Measurements from ENCODE around the gene SZT2.

SZT2 gene

GRCh38 chr1:43444151-43444828, 54.6 kb downstream of the SZT2 start:
- H3K27ac ChIP-seq (ENCODE audit: low read depth, low read length): no peak overlapping the region
- H3K36me3 ChIP-seq (ENCODE audit: low read length): no peaks in the 10 kb centered on the region
- no peak overlapping the region for H2AFZ ChIP-seq (ENCODE audit: low read depth, low read length, severe bottlenecking)
- no peaks in the 10 kb centered on the region for H3F3A ChIP-seq (ENCODE audit: insufficient read depth)
- H4K20me1 ChIP-seq (ENCODE audit: low read depth, low read length): no peaks in the 10 kb centered on the region
- no peaks in the 10 kb centered on the region for H3K9me2 ChIP-seq (replicated peaks; ENCODE audit: insufficient read depth, low read length)
- H3K79me2 ChIP-seq (ENCODE audit: insufficient read depth, low read length): no peaks in the 10 kb centered on the region
- H3K4me2 ChIP-seq (ENCODE audit: low read depth, low read length, poor library complexity, severe bottlenecking): no peak overlapping the region
- no peak overlapping the region for H3K4me3 ChIP-seq (ENCODE audit: insufficient read depth, low read length, poor library complexity, severe bottlenecking)
- no peak overlapping the region for H3K9ac ChIP-seq (ENCODE audit: low read length)
- no peaks in the 10 kb centered on the region for H3K27me3 ChIP-seq (ENCODE audit: low read length)
- TF ChIP-seq EZH2phosphoT487 (conservative IDR thresholded peaks at IDR 0.05; ENCODE audit: low read length): no peak
- TF ChIP-seq CTCF (IDR thresholded peaks at IDR 0.05; ENCODE audit: insufficient read depth, low read length, poor library complexity, severe bottlenecking): no peak
- H3K9me3 ChIP-seq (ENCODE audit: insufficient read depth, low read length): no peaks in the 10 kb centered on the region

GRCh38 chr1:43444836-43445235, 55.1 kb downstream of the SZT2 start:
- H2AFZ ChIP-seq (ENCODE audit: low read depth, low read length, severe bottlenecking): no peak overlapping the region
- H3K36me3 ChIP-seq (ENCODE audit: low read length): no peaks in the 10 kb centered on the region
- H3K9me2 ChIP-seq (replicated peaks; ENCODE audit: insufficient read depth, low read length): no peaks in the 10 kb centered on the region
- H3K9me3 ChIP-seq (ENCODE audit: insufficient read depth, low read length): no peaks in the 10 kb centered on the region
- H3K9ac ChIP-seq (ENCODE audit: low read length): no peak overlapping the region
- H3K27ac ChIP-seq (ENCODE audit: low read depth, low read length): no peak overlapping the region
- H3K4me3 ChIP-seq (ENCODE audit: insufficient read depth, low read length, poor library complexity, severe bottlenecking): no peak overlapping the region
- H4K20me1 ChIP-seq (ENCODE audit: low read depth, low read length): no peaks in the 10 kb centered on the region
- no peaks in the 10 kb centered on the region for H3K79me2 ChIP-seq (ENCODE audit: insufficient read depth, low read length)
- TF ChIP-seq EZH2phosphoT487 (conservative IDR thresholded peaks at IDR 0.05; ENCODE audit: low read length) (no peak), CTCF (IDR thresholded peaks at IDR 0.05; ENCODE audit: insufficient read depth, low read length, poor library complexity, severe bottlenecking) (no peak)
- H3F3A ChIP-seq (ENCODE audit: insufficient read depth): no peaks in the 10 kb centered on the region
- H3K27me3 ChIP-seq (ENCODE audit: low read length): no peaks in the 10 kb centered on the region
- no peak overlapping the region for H3K4me2 ChIP-seq (ENCODE audit: low read depth, low read length, poor library complexity, severe bottlenecking)

- Histone ChIP-seq H3K27me3 (ENCODE audit: low read length) (no peaks in the 10 kb centered on the region), H3K9me2 (replicated peaks; ENCODE audit: insufficient read depth, low read length) (no peaks in the 10 kb centered on the region), H3K4me2 (ENCODE audit: low read depth, low read length, poor library complexity, severe bottlenecking) (no peak overlapping the region), H4K20me1 (ENCODE audit: low read depth, low read length) (no peaks in the 10 kb centered on the region), H2AFZ (ENCODE audit: low read depth, low read length, severe bottlenecking) (no peak overlapping the region), H3K36me3 (ENCODE audit: low read length) (no peaks in the 10 kb centered on the region), H3F3A (ENCODE audit: insufficient read depth) (no peaks in the 10 kb centered on the region), H3K79me2 (ENCODE audit: insufficient read depth, low read length) (no peaks in the 10 kb centered on the region), H3K9ac (ENCODE audit: low read length) (no peak overlapping the region), H3K4me3 (ENCODE audit: insufficient read depth, low read length, poor library complexity, severe bottlenecking) (no peak overlapping the region), H3K9me3 (ENCODE audit: insufficient read depth, low read length) (no peaks in the 10 kb centered on the region), H3K27ac (ENCODE audit: low read depth, low read length) (no peak overlapping the region)
- TF ChIP-seq CTCF (IDR thresholded peaks at IDR 0.05; ENCODE audit: insufficient read depth, low read length, poor library complexity, severe bottlenecking) (no peak), EZH2phosphoT487 (conservative IDR thresholded peaks at IDR 0.05; ENCODE audit: low read length) (no peak)
Measured at GRCh38 chr1:43445606-43446387, 56.1 kb downstream of the SZT2 start.

Measured in SU-DHL-6 (cell line).